HG03342 (cell line): ENCODE results near the gene HOXB7.

Experiments
- ATAC-seq: cut with Tn5 transposase; IDR thresholded peaks from one replicate; pipeline ENCODE4 v1.9.1; 2021; ENCODE audit warnings: mild to moderate bottlenecking, moderate library complexity; ENCODE audit not compliant: unreplicated experiment

Gene HOXB7

GRCh38 chr17:48624544-48625494, 14.0 kb upstream of the HOXB7 start:
- no peak for ATAC-seq

- ATAC-seq, result no peak
These were observed 13.3 kb upstream of the HOXB7 start for GRCh38 chr17:48624118-48624517.

- no peak for ATAC-seq
These were observed 12.8 kb upstream of the HOXB7 start for GRCh38 chr17:48623583-48623982.

GRCh38 chr17:48622857-48623256, 12.0 kb upstream of the HOXB7 start:
- no peak for ATAC-seq

- ATAC-seq, result no peak
These were observed 10.9 kb upstream of the HOXB7 start for GRCh38 chr17:48621410-48622392.

- ATAC-seq, result no peak
These were observed 9.8 kb upstream of the HOXB7 start for GRCh38 chr17:48620461-48621139.

- no peak for ATAC-seq
These were observed 9.1 kb upstream of the HOXB7 start for GRCh38 chr17:48619826-48620449.

- ATAC-seq, result no peak
These were observed 7.6 kb upstream of the HOXB7 start for GRCh38 chr17:48618256-48618896.

GRCh38 chr17:48617471-48618255, 6.8 kb upstream of the HOXB7 start:
- no peak for ATAC-seq

GRCh38 chr17:48616717-48617470, 6.1 kb upstream of the HOXB7 start:
- ATAC-seq, result no peak

GRCh38 chr17:48615963-48616716, 5.3 kb upstream of the HOXB7 start:
- ATAC-seq, result no peak

- ATAC-seq, result no peak
These were observed 4.5 kb upstream of the HOXB7 start, which contains the start of gene HOXB8 for GRCh38 chr17:48615047-48615962. Gene HOXB8 (minus strand): TSS chr17:48615292. CDS start chr17:48614704, 588 bp downstream.

GRCh38 chr17:48613862-48614694, 3.3 kb upstream of the HOXB7 start:
- ATAC-seq, result no peak

GRCh38 chr17:48612854-48613691, 2.3 kb upstream of the HOXB7 start:
- ATAC-seq, result no peak

- no peak for ATAC-seq
These were observed 1.6 kb upstream of the HOXB7 start for GRCh38 chr17:48612456-48612853.
